Neutrophil (primary cell): ENCODE data around the gene IL1R2.
"Not testable (repeated sequence)": the region's sequence is repeated elsewhere in the genome, so short reads cannot be mapped to it uniquely, and the experiment has no call there.

ENCODE experiments used
- H3K27ac ChIP-seq: fragments of 200-600 bp; sonication (generic); 2 replicates; pipeline ENCODE4 v1.5.1; 2016; ENCODE audit warnings: mild to moderate bottlenecking, moderate library complexity
- H3K27me3 ChIP-seq: fragments of 200-600 bp; sonication (generic); 2 replicates; pipeline ENCODE4 v1.6.0; 2016; ENCODE audit warnings: mild to moderate bottlenecking
- H3K36me3 ChIP-seq: fragments of 200-600 bp; sonication (generic); 2 replicates; pipeline ENCODE4 v1.5.1; 2017
- H3K4me1 ChIP-seq, 2 experiments: fragments of 200-600 bp in 1 of 2; sonication (generic) in 1 of 2; 1 replicate in 1 of 2; 2 replicates in 1 of 2; pipeline versions ENCODE4 v1.5.1 to v1.6.1; 2013 to 2016; ENCODE audit warnings: low read depth in 1 of 2, low read length in 1 of 2, mild to moderate bottlenecking in 1 of 2, moderate library complexity in 1 of 2; ENCODE audit not compliant: control insufficient read depth in 1 of 2, insufficient read depth in 1 of 2
- H3K4me3 ChIP-seq, 2 experiments: fragments of 200-600 bp in 1 of 2; sonication (generic) in 1 of 2; 1 replicate in 1 of 2; 2 replicates in 1 of 2; pipeline ENCODE4 v1.5.1; 2013 to 2016; ENCODE audit warnings: low read depth in 1 of 2, low read length in 1 of 2, mild to moderate bottlenecking in 1 of 2, moderate library complexity in 1 of 2
- H3K9me3 ChIP-seq: fragments of 200-600 bp; sonication (generic); 2 replicates; pipeline ENCODE4 v1.5.1; 2016
- TF ChIP-seq, protein P1 (sequence below): fragments of 200-600 bp; sonication (generic); IDR thresholded peaks from 2 replicates; pipeline ENCODE4 v1.5.1; 2016; ENCODE audit warnings: antibody characterized with exemption

The IL1R2 gene

DNA sequence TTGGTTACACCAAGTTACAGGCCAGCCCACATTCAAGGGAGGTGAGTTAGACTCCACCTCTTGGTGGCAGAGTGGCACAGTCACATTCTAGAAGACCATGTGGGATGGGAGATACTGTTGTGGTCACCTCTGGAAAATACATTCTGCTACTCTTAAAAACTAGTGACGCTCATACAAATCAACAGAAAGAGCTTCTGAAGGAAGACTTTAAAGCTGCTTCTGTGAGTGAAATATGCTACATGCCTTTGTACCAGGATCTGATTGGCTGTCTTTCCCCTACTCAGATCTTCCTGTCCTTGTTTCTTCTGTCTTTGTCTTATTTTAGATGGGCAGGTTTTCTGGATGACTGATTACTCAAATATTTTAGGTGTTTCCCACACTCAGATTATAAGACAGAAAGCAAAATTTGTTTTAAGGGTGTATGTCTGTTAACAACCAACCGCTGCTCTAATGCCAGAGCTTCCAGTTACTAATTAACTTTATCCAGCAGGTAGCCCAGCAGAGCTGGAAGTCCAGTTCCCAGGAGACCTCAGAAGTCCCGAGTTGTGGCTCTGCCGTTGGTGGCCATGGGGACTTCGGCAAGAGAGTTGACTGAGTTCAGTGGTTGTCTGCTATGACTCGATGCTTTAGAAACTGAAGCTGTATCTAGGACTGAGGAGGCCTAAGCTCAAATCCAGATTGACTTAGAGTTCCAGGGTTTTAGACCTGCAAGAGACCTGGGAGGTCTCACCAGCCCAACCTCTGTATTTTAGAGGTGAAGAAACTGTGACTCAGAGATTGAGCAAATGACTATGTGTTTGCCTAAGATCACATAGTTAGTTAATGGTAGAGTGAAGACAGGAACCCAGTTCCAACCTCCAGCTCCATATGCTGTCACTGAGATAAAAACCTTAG is 7.4 kb downstream of the IL1R2 start:
- H3K27ac ChIP-seq: peak overlapping the region; percentile 54
- TF ChIP-seq, protein P1, sequence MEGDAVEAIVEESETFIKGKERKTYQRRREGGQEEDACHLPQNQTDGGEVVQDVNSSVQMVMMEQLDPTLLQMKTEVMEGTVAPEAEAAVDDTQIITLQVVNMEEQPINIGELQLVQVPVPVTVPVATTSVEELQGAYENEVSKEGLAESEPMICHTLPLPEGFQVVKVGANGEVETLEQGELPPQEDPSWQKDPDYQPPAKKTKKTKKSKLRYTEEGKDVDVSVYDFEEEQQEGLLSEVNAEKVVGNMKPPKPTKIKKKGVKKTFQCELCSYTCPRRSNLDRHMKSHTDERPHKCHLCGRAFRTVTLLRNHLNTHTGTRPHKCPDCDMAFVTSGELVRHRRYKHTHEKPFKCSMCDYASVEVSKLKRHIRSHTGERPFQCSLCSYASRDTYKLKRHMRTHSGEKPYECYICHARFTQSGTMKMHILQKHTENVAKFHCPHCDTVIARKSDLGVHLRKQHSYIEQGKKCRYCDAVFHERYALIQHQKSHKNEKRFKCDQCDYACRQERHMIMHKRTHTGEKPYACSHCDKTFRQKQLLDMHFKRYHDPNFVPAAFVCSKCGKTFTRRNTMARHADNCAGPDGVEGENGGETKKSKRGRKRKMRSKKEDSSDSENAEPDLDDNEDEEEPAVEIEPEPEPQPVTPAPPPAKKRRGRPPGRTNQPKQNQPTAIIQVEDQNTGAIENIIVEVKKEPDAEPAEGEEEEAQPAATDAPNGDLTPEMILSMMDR: no peak
- no peak overlapping the region for H3K4me3 ChIP-seq
- no peaks in the 10 kb centered on the region for H3K27me3 ChIP-seq
- peaks cover 77% of the 10 kb centered on the region for H3K36me3 ChIP-seq
- no peaks in the 10 kb centered on the region for H3K9me3 ChIP-seq
- peaks cover 58 to 90% of the 10 kb centered on the region in 2 experiments for H3K4me1 ChIP-seq

DNA sequence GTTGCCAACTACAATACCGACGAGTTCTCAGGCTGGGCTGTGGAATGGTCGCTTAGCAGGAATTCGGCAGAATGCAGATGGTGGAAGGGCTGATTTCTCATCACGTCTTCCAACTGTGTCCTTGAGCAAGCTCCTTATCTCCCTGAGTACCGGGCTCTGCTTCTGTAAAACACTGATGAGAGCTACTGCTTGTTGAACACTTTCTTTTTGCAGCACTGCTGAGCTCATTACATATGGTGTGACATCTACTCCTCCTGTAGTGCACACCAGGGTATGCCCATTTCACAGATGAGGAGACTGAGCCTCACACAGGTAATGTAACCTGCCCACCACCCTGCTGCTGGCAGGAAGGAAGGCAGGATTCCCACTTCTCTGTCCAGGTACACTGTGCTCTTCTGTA is 8.3 kb downstream of the IL1R2 start:
- H3K4me1 ChIP-seq: peaks cover 49 to 81% of the 10 kb centered on the region in 2 experiments
- no peaks in the 10 kb centered on the region for H3K27me3 ChIP-seq
- H3K36me3 ChIP-seq: peaks cover 80% of the 10 kb centered on the region
- no peaks in the 10 kb centered on the region for H3K9me3 ChIP-seq
- no peak overlapping the region for H3K4me3 ChIP-seq
- no peak overlapping the region for H3K27ac ChIP-seq
- TF ChIP-seq, protein P1: no peak

GRCh38 chr2:102000813-102001766 is 9.3 kb downstream of the IL1R2 start:
- H3K27ac ChIP-seq: peak overlapping the region; percentile 20

GRCh38 chr2:102001767-102002142 is 10.0 kb downstream of the IL1R2 start:
- peaks cover 80% of the 10 kb centered on the region for H3K36me3 ChIP-seq
- H3K4me3 ChIP-seq: no peak overlapping the region
- no peaks in the 10 kb centered on the region for H3K9me3 ChIP-seq
- TF ChIP-seq, protein P1: no peak
- peaks cover 34 to 78% of the 10 kb centered on the region in 2 experiments for H3K4me1 ChIP-seq
- no peaks in the 10 kb centered on the region for H3K27me3 ChIP-seq
- H3K27ac ChIP-seq: no peak overlapping the region

More at GRCh38 chr2:102000813-102001766, 9.3 kb downstream of the IL1R2 start:
- Histone ChIP-seq H3K4me3 (no peak overlapping the region), H3K9me3 (no peaks in the 10 kb centered on the region), H3K36me3 (peaks cover 80% of the 10 kb centered on the region), H3K27me3 (no peaks in the 10 kb centered on the region), H3K4me1 (peaks cover 40 to 78% of the 10 kb centered on the region in 2 experiments)
- TF ChIP-seq, protein P1: no peak

- Histone ChIP-seq H3K27me3 (no peaks in the 10 kb centered on the region), H3K4me1 (peaks cover 30 to 73% of the 10 kb centered on the region in 2 experiments), H3K36me3 (peaks cover 80% of the 10 kb centered on the region), H3K27ac (no peak overlapping the region), H3K4me3 (no peak overlapping the region), H3K9me3 (no peaks in the 10 kb centered on the region)
- TF ChIP-seq, protein P1: no peak
These were observed 10.5 kb downstream of the IL1R2 start for GRCh38 chr2:102002228-102002627.

GRCh38 chr2:102002909-102003308 is 11.1 kb downstream of the IL1R2 start:
- H3K9me3 ChIP-seq, H3K27ac ChIP-seq, H3K4me3 ChIP-seq, H3K27me3 ChIP-seq: not testable (repeated sequence)
- peaks cover 74% of the 10 kb centered on the region for H3K36me3 ChIP-seq
- H3K4me1 ChIP-seq: peaks cover 23 to 67% of the 10 kb centered on the region in 2 experiments
